NB4 (cell line): ENCODE measurements around the gene GSKIP.

ENCODE experiments used
- MYC ChIP-seq: IDR thresholded peaks from 2 replicates; pipeline ENCODE4 v1.6.1; 2011; ENCODE audit warnings: low read depth, low read length
- POLR2A ChIP-seq: IDR thresholded peaks from 2 replicates; pipeline ENCODE4 v1.6.1; 2011; ENCODE audit warnings: mild to moderate bottlenecking; ENCODE audit not compliant: insufficient read length; ENCODE audit errors: extremely low read depth
- TF ChIP-seq, protein P1 (sequence below): IDR thresholded peaks from 2 replicates; pipeline ENCODE4 v1.6.1; 2011; ENCODE audit warnings: low read depth, low read length
- TF ChIP-seq, protein P2 (sequence below): IDR thresholded peaks from one replicate; pipeline ENCODE4 v1.5.1; 2012; ENCODE audit warnings: low read depth, low read length

DNA sequence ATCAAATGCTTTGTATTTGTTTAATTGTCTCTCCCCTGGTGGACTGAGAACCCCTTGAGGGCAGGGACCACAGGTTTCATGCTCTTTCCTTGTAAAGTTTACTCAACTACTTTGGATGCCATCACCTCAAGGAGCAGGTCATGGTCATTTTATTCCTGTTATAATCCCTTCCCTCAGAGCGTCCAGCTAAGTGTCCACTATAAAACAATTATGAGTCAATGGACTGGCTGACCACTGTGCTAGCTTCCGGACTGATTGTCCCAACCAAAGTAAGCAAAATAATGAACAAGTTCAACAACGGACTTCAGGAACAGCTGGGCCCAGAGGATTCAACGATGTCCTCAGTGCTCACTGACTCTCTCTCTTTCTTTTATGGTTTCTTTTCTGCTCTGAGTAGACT, 46.8 kb downstream of the GSKIP start:
- TF ChIP-seq, protein P1, sequence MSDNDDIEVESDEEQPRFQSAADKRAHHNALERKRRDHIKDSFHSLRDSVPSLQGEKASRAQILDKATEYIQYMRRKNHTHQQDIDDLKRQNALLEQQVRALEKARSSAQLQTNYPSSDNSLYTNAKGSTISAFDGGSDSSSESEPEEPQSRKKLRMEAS, result no peak
- no peak for TF ChIP-seq POLR2A
- TF ChIP-seq, protein P2, sequence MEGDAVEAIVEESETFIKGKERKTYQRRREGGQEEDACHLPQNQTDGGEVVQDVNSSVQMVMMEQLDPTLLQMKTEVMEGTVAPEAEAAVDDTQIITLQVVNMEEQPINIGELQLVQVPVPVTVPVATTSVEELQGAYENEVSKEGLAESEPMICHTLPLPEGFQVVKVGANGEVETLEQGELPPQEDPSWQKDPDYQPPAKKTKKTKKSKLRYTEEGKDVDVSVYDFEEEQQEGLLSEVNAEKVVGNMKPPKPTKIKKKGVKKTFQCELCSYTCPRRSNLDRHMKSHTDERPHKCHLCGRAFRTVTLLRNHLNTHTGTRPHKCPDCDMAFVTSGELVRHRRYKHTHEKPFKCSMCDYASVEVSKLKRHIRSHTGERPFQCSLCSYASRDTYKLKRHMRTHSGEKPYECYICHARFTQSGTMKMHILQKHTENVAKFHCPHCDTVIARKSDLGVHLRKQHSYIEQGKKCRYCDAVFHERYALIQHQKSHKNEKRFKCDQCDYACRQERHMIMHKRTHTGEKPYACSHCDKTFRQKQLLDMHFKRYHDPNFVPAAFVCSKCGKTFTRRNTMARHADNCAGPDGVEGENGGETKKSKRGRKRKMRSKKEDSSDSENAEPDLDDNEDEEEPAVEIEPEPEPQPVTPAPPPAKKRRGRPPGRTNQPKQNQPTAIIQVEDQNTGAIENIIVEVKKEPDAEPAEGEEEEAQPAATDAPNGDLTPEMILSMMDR, result no peak
- no peak for TF ChIP-seq MYC
